ENCODE measurements around the gene THAP3. TPM values are rescaled to one million over a fixed set of nuclear protein-coding genes. Genes with fewer than 3 reads are reported as not detected.

The THAP3 gene
- total RNA-seq, 2 experiments from 2014 or later, result 24.3 to 24.4 TPM

DNA sequence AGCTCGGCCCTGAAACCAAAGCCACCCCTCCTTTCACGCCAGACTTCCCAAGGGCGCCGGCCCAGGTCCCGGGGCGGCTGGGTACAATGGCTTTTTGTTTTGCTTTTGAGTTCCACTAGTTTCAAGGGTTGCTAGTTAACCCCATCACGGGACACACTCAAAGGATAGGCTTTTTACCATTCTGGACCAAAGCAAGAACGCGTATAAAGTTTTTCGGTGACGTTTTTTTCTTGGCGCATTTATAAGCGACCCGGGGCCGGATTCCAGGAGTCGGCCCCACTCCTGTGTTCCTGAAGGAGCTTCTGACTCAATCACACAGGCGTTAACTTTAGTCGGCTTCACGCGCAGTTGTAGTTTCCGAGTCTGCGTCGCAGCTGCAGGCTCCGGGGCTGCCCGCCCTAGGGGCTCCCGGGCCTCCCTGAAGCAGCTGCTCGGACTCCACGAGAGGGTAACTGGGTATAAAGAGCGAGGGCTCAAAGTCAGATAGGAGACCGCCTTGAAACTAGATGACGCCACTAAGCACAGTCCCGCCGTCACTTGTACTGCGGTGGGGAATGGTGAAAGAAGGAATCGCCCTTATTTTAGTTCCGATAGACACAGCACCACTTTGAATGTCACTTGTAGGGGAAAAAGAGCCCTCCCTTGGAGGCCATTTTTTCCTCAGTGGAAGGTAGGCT lies 21.3 kb upstream of the THAP3 start:
- peak overlapping the region; percentile 99 for H3K27ac Mint-ChIP-seq
- H3K27me3 Mint-ChIP-seq, result no peaks in the 10 kb centered on the region
- H3K9me3 Mint-ChIP-seq (ENCODE audit: low read depth), result no peaks in the 10 kb centered on the region
- peak overlapping the region; percentile 73 for H3K4me3 Mint-ChIP-seq
- DNase-seq (peak; percentile 73), ATAC-seq (peak; percentile 31)
- peaks cover 33% of the 10 kb centered on the region for H3K4me1 Mint-ChIP-seq
- H3K36me3 Mint-ChIP-seq, result peaks cover 14% of the 10 kb centered on the region
- CTCF ChIA-PET, result interaction anchor here (1.0 to 2.8 kb wide), 7 partner anchors 8 to 165 kb away, joined by 3 to 13 read pairs (median 4); partner anchors contain the start of genes NOL9, PHF13 and TAS1R1

DNA sequence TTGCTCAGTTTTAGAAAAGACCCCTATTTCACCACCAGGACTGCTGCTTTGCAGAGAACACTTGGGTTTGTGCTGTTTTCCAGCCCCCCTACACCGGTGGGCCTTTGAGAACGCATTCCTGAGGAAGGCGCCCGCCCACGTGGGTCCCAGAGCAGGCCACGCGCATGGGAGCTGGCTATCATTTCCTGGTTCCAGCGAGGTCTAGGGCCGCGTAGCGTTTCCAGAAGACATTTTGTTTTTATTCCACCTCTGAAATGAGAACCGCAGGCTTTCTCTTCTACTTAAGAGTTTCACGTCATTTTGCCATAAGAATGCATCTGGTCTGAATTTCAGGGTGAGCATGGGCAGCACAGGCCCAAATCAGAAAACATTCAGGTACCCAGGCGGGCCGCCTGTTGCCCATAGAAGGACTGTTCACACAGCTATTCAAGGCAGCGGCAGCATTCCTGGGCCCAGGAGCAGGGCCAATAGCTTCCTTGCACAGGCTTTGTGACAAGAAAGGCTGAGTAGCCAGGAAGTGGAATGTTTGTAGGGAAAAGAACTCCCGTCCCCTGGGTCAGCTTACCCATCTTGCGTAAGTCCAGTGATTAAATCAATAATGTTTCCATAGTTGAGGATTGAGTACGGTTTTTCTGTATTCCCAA lies 20.6 kb upstream of the THAP3 start:
- Mint-ChIP-seq H3K27me3 (no peaks in the 10 kb centered on the region), H3K9me3 (ENCODE audit: low read depth) (no peaks in the 10 kb centered on the region), H3K4me3 (peak overlapping the region; percentile 73), H3K4me1 (peaks cover 28% of the 10 kb centered on the region), H3K27ac (peak overlapping the region; percentile 99), H3K36me3 (peaks cover 10% of the 10 kb centered on the region)
- CTCF ChIA-PET, result interaction anchor here (0.9 to 2.8 kb wide), 8 partner anchors 8 to 166 kb away, joined by 3 to 13 read pairs (median 4); partner anchors contain the start of genes NOL9 and TAS1R1
- DNase-seq (peak; percentile 60), ATAC-seq (no peak)

DNA sequence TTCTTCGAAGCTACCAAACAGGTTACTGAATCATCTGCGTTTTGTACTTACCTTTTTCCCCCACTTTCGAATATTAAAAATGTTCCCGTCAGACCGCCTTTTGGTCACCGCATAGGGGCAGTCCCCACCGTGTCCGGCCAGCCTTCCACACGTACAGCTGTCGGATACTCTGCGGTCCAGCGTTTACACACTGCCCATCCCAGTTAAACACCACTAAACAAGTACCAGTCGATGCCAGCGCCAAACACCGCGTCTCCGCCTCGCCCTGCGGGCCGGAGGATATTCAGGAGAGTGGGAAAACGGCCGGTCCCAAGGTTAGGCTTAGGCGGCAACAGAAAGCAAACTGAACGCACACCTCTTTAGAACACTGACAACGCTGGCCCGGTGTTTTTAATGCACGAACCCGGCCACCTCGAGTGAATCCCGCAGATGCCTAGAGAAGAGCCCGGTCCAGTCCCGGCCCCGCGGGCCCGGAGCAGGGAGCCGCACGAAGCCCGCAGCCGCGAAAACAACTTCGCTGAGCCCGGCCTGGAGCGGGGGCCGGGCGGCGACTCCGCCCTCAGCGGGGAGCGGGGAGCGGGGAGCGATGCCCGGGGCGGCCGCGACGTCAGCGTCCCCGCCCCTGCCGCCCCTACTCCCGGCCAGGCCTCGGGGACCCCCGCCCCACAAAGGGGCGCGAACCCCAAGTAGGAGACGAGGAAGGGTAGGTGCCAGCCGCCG lies 11.9 kb upstream of the THAP3 start:
- Mint-ChIP-seq H3K4me1 (peaks cover 19% of the 10 kb centered on the region), H3K36me3 (peaks cover 6% of the 10 kb centered on the region), H3K9me3 (ENCODE audit: low read depth) (no peaks in the 10 kb centered on the region), H3K4me3 (peak overlapping the region; percentile 95), H3K27me3 (peaks cover 2% of the 10 kb centered on the region), H3K27ac (peak overlapping the region; percentile 85)
- peak; percentile 53 for DNase-seq
- CTCF ChIA-PET, result interaction anchor here (1.0 to 2.5 kb wide), 5 partner anchors 10 to 122 kb away, joined by 3 to 13 read pairs (median 5); partner anchors contain the start of genes DNAJC11 and KLHL21
- peak; percentile 46 for ATAC-seq

DNA sequence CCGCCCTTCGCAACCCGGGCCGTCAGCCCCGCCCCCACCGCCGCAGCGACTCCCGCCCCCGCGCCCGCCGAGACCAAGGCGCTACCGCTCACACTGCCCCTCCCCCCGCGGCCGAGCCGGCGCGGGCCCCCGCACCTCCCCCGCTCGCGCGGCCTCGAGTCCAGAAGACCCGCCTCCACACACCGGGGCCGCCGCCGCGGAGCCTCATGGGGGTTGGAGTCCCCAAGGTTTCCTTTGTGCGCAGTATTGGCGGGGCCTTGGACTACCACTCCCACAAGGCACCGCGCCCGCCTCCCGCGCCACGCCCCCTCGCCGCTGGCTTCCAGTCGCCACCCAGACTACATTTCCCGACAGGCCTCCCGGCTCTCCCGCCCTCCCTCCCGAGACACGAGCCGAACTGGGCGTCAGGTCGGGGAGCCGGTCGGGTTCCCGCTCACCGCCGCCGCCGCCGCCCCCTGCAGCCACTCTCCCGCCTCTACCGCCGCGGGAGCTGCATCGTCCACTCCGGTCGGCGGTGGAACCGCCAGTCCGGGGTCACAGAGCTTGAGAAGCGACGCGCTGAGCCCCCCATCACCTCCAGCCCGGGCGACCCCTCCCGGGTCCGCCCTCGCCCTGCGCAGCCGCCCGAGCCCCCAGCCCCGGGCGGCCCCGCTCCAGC lies 11.2 kb upstream of the THAP3 start, which contains the start of gene PHF13:
Gene PHF13 (plus strand): TSS at position 371 of the 658 bp plus-strand sequence. CDS start 336 bp downstream, outside the sequence.
- Mint-ChIP-seq H3K9me3 (ENCODE audit: low read depth) (no peaks in the 10 kb centered on the region), H3K27me3 (peaks cover 2% of the 10 kb centered on the region), H3K4me3 (peak within 1 kb of the TSS; percentile 95), H3K4me1 (peaks cover 19% of the 10 kb centered on the region), H3K36me3 (peaks cover 7% of the 10 kb centered on the region), H3K27ac (peak within 1 kb of the TSS; percentile 85)
- DNase-seq (peak; percentile 100), ATAC-seq (peak; percentile 96)
- CTCF ChIA-PET, result interaction anchor here (1.0 kb wide), 1 partner anchor 11 kb away, joined by 4 read pairs; the partner anchor contains the start of gene KLHL21

DNA sequence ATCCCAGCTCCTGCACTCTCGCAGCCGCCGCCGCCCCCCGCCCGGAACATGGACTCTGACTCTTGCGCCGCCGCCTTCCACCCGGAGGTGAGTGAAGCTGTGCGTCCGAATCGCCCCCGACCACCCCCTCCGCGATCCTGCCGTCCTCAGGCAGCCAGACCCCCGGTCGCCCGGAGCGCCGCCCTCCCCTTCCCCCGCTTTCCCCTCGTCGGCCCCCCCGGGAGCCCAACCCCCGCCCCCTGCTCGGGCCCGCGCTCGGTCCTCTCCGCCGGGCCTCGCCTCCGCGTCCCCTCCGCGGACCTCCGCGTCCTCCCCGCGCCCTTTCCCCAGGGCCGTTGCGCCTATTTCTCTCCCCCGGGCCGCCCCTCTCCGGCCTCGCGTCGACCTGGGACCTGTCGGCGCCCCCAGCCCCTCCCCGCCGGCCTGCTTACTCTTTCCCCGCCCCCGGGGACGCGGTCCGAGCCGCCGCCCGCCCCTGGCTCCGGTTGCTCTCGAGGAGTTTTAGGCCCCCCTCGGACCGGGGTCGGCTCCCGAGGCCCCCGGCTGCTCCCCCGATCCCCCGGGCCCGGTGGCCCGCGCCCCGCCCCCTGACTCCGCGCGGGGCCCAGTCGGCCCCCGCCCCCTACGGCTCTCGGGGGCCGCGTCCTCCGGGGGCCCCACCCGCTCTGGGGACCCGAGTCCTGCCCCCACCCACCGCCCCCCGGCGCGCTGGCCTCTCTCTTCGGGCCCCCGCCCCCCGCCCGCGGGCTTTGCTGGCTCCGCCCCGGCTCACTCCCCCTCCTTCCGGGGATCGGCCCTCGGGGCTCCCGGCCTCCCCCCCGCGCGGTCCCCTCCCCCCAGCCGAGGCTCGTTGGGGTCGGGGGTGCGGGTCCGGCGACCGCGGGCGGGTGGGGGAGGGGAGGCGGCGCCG lies 10.4 kb upstream of the THAP3 start:
- peak; percentile 68 for DNase-seq
- no peak for ATAC-seq
- no peak overlapping the region for H3K27ac Mint-ChIP-seq
- H3K4me3 Mint-ChIP-seq, result peak overlapping the region; percentile 69
- H3K27me3 Mint-ChIP-seq, result peaks cover 2% of the 10 kb centered on the region
- no peaks in the 10 kb centered on the region for H3K9me3 Mint-ChIP-seq (ENCODE audit: low read depth)
- H3K4me1 Mint-ChIP-seq, result peaks cover 19% of the 10 kb centered on the region
- peaks cover 7% of the 10 kb centered on the region for H3K36me3 Mint-ChIP-seq
- CTCF ChIA-PET, result interaction anchor here (1.0 kb wide), 1 partner anchor 12 kb away, joined by 4 read pairs; the partner anchor contains the start of gene KLHL21

DNA sequence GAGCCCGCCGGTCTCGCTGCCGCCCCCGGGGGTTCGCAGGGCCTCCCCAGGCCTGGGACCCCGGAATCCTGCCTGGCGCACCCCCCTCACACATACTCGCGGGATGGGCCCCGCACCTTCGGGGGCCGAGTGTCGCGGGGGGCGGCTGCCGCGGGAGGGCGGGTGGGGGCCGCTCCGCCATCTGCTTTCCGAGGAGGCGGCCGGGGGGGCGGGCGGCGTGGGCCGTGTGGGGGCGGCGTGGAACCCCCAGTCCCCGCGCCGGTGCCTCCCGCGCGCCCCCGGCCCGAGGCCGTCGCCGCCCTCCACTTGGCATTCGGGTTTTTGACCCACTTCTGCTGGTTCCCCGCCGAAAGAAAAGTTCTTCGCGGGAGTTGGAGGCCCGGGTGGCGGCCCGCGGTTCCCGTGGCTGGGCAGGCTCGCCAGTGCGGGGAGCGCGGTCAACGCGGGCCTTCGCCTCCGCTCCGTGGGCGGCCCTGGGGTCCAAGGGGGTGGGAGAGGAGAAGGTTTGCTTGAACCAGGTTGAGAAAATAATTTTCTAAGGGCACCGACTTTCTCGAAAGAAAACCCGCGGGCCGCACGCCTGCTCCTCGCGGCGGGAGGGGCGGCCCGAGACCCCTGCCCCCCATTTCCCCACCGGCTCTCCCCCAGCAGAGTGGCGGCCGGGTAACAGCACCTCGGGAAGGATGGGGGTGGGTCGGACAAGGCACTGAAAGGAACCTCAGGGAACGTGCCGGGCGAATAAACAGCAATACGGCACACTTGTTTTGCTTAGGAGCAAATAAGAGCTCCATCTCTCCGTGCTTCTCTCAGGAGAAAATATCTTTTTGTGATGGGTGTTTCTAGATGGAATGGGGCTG lies 9.5 kb upstream of the THAP3 start:
- CTCF ChIA-PET, result interaction anchor here (1.2 to 1.4 kb wide), 2 partner anchors 12 to 61 kb away, joined by 3 read pairs; partner anchors contain the start of gene NOL9
- peak overlapping the region; percentile 17 for H3K27ac Mint-ChIP-seq
- peak overlapping the region; percentile 70 for H3K4me3 Mint-ChIP-seq
- peaks cover 19% of the 10 kb centered on the region for H3K4me1 Mint-ChIP-seq
- no peak for ATAC-seq
- DNase-seq, result no peak
- peaks cover 10% of the 10 kb centered on the region for H3K36me3 Mint-ChIP-seq
- H3K27me3 Mint-ChIP-seq, result peaks cover 2% of the 10 kb centered on the region
- H3K9me3 Mint-ChIP-seq (ENCODE audit: low read depth), result no peaks in the 10 kb centered on the region

DNA sequence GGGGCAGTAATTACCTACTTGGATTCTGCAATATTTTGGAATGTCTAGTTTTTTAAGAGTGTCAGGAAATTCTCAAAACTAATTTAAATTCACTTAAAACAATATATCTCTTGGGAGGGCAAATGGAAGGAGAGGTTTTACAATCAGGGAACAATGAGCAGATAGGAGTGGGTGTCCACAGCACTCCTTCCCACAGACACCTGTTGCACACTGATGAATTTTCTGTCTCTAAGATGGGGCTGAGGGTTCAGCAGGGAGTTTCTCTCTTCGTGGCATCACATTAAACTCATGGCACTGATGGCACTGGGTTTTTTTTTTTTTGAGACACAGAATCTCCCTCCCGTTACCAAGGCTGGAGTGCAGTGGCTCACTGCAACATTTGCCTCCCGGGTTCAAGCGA lies 5.6 kb upstream of the THAP3 start:
- Mint-ChIP-seq H3K36me3 (peaks cover 23% of the 10 kb centered on the region), H3K9me3 (ENCODE audit: low read depth) (no peaks in the 10 kb centered on the region), H3K27me3 (peaks cover 2% of the 10 kb centered on the region), H3K4me3 (no peak overlapping the region), H3K27ac (no peak overlapping the region), H3K4me1 (peaks cover 10% of the 10 kb centered on the region)
- DNase-seq (no peak), ATAC-seq (no peak)
- CTCF ChIA-PET, result no interaction called here

DNA sequence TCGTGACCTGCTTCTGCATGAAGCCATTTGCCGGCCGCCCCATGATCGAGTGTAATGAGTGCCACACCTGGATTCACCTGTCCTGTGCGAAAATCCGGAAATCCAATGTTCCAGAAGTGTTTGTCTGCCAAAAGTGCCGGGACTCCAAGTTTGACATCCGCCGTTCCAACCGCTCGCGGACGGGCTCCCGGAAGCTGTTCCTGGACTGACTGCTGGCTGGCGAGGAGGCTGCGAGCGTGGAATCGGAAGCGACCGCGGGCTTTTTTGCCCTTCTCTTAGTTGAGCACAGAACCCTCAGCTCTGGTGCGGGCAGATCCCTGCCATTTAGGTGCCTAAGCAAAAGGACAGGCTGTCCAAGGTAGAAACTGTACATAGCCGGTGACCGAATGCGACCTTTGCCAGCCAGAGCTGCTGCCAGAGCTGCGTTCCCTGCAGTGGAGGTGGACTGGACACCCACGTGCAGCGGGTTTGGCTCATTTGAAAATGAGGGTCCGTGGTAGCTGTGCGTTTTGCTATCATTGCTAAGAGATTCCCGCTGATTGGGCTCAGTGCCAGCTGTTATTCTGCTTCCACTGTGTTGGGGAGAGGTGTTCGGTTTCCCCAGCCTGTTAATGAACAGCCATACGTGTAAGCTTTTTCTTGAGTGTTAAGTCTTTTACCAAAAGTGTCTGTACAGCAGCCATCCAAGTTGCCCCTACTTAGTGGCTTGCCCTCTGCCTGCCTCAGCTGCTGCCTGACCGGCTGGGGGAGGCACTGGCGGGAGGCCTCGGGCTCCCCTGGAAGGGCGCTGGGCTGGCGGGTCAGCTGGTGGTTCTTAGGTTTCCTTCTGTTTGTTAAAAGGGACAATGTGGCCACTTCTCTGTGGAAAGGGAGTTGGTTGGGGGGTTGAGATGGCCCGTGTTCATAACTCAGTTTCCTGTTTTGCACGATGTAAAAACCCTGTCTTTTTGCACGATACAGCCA lies 3.0 kb upstream of the THAP3 start:
- H3K9me3 Mint-ChIP-seq (ENCODE audit: low read depth), result no peaks in the 10 kb centered on the region
- CTCF ChIA-PET, result interaction anchor here (1.4 kb wide), 1 partner anchor 22 kb away, joined by 3 read pairs; no protein-coding TSS in a partner anchor
- ATAC-seq, result no peak

DNA sequence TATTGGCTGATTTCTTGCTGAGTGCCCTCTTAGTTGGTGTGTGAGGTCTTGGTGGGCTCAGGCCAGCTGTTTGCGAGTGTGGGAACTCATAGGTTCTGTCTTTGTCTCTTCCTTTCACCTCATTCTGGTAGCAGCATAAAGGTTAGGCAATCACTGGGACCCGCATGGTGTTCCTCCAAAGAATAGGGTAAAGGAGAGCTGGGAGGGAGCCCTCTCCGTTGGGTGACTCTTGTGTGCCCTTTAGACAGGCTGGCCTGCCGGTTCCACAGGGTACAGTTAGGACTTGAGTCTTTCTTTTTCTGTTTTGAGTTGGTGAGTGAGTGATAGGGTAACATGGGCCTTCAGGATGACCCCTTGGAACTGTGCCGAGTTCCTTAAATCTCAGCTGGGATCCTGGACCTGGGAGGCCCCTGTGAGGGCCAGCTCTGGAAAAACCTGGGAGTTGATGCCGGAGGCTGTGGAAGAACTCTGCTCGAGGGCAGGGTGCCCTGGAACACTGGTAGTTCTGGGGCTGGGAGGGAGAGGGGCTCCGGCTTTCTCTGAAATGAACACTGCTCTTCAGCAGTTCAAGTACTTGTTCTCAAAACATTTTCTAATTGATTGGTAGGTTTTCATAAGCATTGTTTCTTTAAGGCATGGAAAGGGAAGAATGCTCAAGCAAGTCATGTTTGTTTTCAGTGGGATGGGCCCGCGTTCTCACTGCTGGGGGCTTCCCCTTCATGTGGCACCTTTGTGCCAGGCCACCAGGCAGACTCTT lies 2.1 kb upstream of the THAP3 start:
- Mint-ChIP-seq H3K27ac (no peak overlapping the region), H3K4me3 (no peak overlapping the region), H3K9me3 (ENCODE audit: low read depth) (no peaks in the 10 kb centered on the region), H3K27me3 (no peaks in the 10 kb centered on the region), H3K4me1 (peaks cover 25% of the 10 kb centered on the region), H3K36me3 (peaks cover 24% of the 10 kb centered on the region)
- ATAC-seq, result no peak
- CTCF ChIA-PET, result interaction anchor here (1.4 kb wide), 1 partner anchor 22 kb away, joined by 3 read pairs; no protein-coding TSS in a partner anchor
- no peak for DNase-seq

More for the DNA sequence above, 3.0 kb upstream of the THAP3 start:
- DNase-seq, result no peak
- H3K4me1 Mint-ChIP-seq, result peaks cover 17% of the 10 kb centered on the region
- no peak overlapping the region for H3K27ac Mint-ChIP-seq
- no peaks in the 10 kb centered on the region for H3K27me3 Mint-ChIP-seq
- no peak overlapping the region for H3K4me3 Mint-ChIP-seq
- peaks cover 21% of the 10 kb centered on the region for H3K36me3 Mint-ChIP-seq

All from activated CD8-positive, alpha-beta memory T cell treated with anti-CD3 and anti-CD28 coated beads, Interleukin-2, amount 10 ng/mL, durations not matched to agents 7 days and 5 days (primary cell).